DND-41 (cell line): ENCODE measurements around the gene ADM2.

ENCODE experiments used
- ATAC-seq: fragments of 200-7000 bp; cut with Tn5 transposase; 3 replicates; pipeline ENCODE4 v1.9.1; 2021; ENCODE audit warnings: low read depth; ENCODE audit not compliant: insufficient read depth
- DNase-seq: peaks from one replicate; pipeline ENCODE4 v3.0.0-alpha.2; 2020
- H2AFZ ChIP-seq: 2 replicates; pipeline ENCODE4 v1.6.0; 2012; ENCODE audit warnings: low read depth, low read length
- H3K27ac ChIP-seq: 2 replicates; pipeline ENCODE4 v1.5.1; 2012; ENCODE audit warnings: low read length, inconsistent platforms
- H3K27me3 ChIP-seq: fragments of 200-600 bp; sonication (generic); 2 replicates; pipeline ENCODE4 v1.6.0; 2012; ENCODE audit warnings: low read length, mild to moderate bottlenecking, inconsistent platforms; ENCODE audit not compliant: insufficient read depth, poor library complexity
- H3K36me3 ChIP-seq: 2 replicates; pipeline ENCODE4 v1.5.1; 2012; ENCODE audit warnings: low read length, inconsistent platforms; ENCODE audit not compliant: insufficient read depth
- H3K4me1 ChIP-seq: 2 replicates; pipeline ENCODE4 v1.5.1; 2012; ENCODE audit warnings: mild to moderate bottlenecking, low read length; ENCODE audit not compliant: insufficient read depth
- H3K4me2 ChIP-seq: 2 replicates; pipeline ENCODE4 v1.6.0; 2012; ENCODE audit warnings: mild to moderate bottlenecking, moderate library complexity, low read length, inconsistent platforms; ENCODE audit not compliant: insufficient read depth
- H3K4me3 ChIP-seq, 2 experiments: fragments of 200-600 bp in 1 of 2; shearing (Covaris generic) in 1 of 2; 2 replicates each; pipeline ENCODE4 v1.5.1; 2012 to 2016; ENCODE audit warnings: inconsistent platforms in 2 of 2, low read length in 2 of 2, mild to moderate bottlenecking in 2 of 2, low read depth in 1 of 2, moderate library complexity in 1 of 2
- H3K79me2 ChIP-seq: 2 replicates; pipeline ENCODE4 v1.6.0; 2012; ENCODE audit warnings: low read length, inconsistent platforms; ENCODE audit not compliant: insufficient read depth
- H3K9ac ChIP-seq: 2 replicates; pipeline ENCODE4 v1.6.0; 2012; ENCODE audit warnings: low read depth, mild to moderate bottlenecking, inconsistent platforms, low read length, moderate library complexity
- H3K9me3 ChIP-seq: 2 replicates; pipeline ENCODE4 v1.5.1; 2012; ENCODE audit warnings: low read length, moderate library complexity, mild to moderate bottlenecking, inconsistent platforms; ENCODE audit not compliant: insufficient read depth, severe bottlenecking
- H4K20me1 ChIP-seq: 2 replicates; pipeline ENCODE4 v1.6.0; 2012; ENCODE audit warnings: low read length; ENCODE audit not compliant: insufficient read depth
- EZH2 ChIP-seq: IDR thresholded peaks from 3 replicates; pipeline ENCODE4 v1.6.1; 2012; ENCODE audit warnings: borderline replicate concordance, low read depth, mild to moderate bottlenecking, moderate library complexity, low read length, inconsistent platforms; ENCODE audit not compliant: severe bottlenecking
- TF ChIP-seq, protein P1 (sequence below): IDR thresholded peaks from 2 replicates; pipeline ENCODE4 v1.5.1; 2012; ENCODE audit warnings: borderline replicate concordance, low read length, moderate library complexity, mild to moderate bottlenecking; ENCODE audit not compliant: poor library complexity, severe bottlenecking; ENCODE audit errors: extremely low read depth

The ADM2 gene

GRCh38 chr22:50455201-50455600, 26.1 kb upstream of the ADM2 start:
- DNase-seq, result no peak
- Histone ChIP-seq H3K4me3 (no peak overlapping the region), H3K4me2 (no peak overlapping the region), H2AFZ (no peak overlapping the region), H3K36me3 (peaks cover 89% of the 10 kb centered on the region), H3K4me1 (no peaks in the 10 kb centered on the region), H3K9ac (no peak overlapping the region), H4K20me1 (peaks cover 48% of the 10 kb centered on the region), H3K27ac (no peak overlapping the region), H3K27me3 (no peaks in the 10 kb centered on the region), H3K9me3 (no peaks in the 10 kb centered on the region), H3K79me2 (peaks cover 9% of the 10 kb centered on the region; the same call in 1 of the 2 replicates)
- ATAC-seq, result no peak
- TF ChIP-seq, protein P1, sequence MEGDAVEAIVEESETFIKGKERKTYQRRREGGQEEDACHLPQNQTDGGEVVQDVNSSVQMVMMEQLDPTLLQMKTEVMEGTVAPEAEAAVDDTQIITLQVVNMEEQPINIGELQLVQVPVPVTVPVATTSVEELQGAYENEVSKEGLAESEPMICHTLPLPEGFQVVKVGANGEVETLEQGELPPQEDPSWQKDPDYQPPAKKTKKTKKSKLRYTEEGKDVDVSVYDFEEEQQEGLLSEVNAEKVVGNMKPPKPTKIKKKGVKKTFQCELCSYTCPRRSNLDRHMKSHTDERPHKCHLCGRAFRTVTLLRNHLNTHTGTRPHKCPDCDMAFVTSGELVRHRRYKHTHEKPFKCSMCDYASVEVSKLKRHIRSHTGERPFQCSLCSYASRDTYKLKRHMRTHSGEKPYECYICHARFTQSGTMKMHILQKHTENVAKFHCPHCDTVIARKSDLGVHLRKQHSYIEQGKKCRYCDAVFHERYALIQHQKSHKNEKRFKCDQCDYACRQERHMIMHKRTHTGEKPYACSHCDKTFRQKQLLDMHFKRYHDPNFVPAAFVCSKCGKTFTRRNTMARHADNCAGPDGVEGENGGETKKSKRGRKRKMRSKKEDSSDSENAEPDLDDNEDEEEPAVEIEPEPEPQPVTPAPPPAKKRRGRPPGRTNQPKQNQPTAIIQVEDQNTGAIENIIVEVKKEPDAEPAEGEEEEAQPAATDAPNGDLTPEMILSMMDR, result no peak
- TF ChIP-seq EZH2, result no peak

- Histone ChIP-seq H3K4me3 (no peak overlapping the region), H2AFZ (no peak overlapping the region), H3K27me3 (no peaks in the 10 kb centered on the region), H3K27ac (no peak overlapping the region), H3K9me3 (no peaks in the 10 kb centered on the region), H3K4me2 (no peak overlapping the region), H3K79me2 (peaks cover 6% of the 10 kb centered on the region; the same call in 1 of the 2 replicates), H3K9ac (no peak overlapping the region), H4K20me1 (peaks cover 56% of the 10 kb centered on the region), H3K4me1 (no peaks in the 10 kb centered on the region), H3K36me3 (peaks cover 90% of the 10 kb centered on the region)
- TF ChIP-seq, protein P1, result no peak
- no peak for TF ChIP-seq EZH2
- DNase-seq (no peak), ATAC-seq (no peak)
Measured at GRCh38 chr22:50456026-50456425, 25.3 kb upstream of the ADM2 start.

DNA sequence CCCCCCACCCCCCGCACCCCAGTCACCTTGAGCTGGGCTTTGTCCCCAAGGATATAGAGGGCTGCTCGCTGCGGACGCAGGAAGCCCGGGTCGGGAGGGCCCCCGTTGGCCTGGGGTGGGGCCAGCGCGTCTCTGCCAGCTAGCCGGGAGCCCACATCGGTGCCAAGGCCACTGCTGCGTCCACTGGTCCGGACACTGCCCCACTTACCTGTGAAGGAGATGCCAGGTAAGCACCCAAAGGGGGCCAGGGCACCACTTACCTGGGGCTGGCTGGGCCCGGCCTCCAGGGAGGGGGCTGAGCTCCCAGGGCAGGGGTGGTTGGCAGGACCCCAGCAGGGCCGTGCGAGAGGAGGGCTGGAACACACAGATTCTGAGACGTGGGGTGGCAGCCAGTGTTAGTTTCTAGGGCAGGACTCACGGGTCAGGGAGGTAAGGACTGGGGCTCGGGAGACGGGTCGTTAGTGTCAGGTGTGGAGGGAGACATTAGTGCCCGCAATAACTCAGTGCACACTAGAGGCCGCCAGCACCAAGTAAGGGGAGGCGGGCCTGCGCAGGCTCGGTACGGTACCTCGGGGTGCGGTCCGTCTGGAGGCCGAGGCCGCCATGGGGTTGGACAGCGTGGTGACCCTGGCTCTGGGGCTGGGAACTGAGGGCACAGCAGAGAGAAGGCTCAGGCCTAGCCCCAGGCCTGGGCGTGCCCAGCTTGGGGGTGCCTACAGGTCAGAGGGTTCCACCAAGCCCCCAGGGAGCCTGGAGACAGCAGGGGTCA, 24.7 kb upstream of the ADM2 start:
- Histone ChIP-seq H3K9me3 (no peaks in the 10 kb centered on the region), H3K4me2 (no peak overlapping the region), H3K27me3 (no peaks in the 10 kb centered on the region), H3K27ac (0 out of 2 replicates have a peak overlapping the region, but pooled peaks have one; percentile 20), H3K79me2 (peaks cover 6% of the 10 kb centered on the region; the same call in 1 of the 2 replicates), H3K36me3 (peaks cover 90% of the 10 kb centered on the region), H4K20me1 (peaks cover 61% of the 10 kb centered on the region), H2AFZ (no peak overlapping the region), H3K4me3 (no peak overlapping the region), H3K9ac (no peak overlapping the region), H3K4me1 (no peaks in the 10 kb centered on the region)
- DNase-seq (no peak), ATAC-seq (peak; percentile 56)
- TF ChIP-seq, protein P1, result peak; percentile 61
- TF ChIP-seq EZH2, result no peak
